ENCODE data around the gene DCXR. TPM values are rescaled to one million over a fixed set of nuclear protein-coding genes. Genes with fewer than 3 reads are reported as not detected.
"Not testable (repeated sequence)": the region's sequence is repeated elsewhere in the genome, so short reads cannot be mapped to it uniquely, and the experiment has no call there.

DCXR gene
- total and polyA plus RNA-seq, 2 donors (not counting 1 experiment from before 2014, with no cell fraction given) = 63.9 to 143 TPM

DNA sequence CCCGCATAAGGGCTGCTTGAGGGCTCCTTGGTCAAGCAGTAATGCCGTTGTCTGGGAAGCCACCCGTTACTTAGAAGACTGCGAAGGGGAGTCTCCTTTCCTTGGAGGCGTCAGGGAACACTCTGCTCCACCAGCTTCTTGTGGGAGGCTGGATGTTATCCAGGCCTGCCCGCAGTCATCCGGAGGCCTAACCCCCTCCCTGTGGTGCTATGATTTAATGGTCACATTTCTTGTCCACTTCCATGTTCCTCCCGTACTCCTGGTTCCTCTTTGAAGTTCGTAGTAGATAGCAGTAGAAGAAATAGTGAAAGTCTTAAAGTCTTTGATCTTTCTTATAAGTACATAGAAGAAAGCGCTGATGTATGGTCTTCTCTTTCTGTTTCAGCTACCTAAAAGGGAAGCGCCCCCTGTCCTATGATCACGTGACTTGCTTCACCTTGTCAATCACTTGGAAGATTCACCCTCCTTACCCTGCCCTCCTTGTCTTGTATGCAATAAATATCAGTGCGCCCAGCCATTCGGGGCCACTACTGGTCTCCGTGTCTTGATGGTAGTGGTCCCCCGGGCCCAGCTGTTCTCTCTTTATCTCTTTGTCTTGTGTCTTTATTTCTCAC is 1.4 kb upstream of the DCXR start:
- H3K4me2 ChIP-seq (replicated peaks; ENCODE audit: low read depth, low read length, poor library complexity, severe bottlenecking); H3K9me3 ChIP-seq (ENCODE audit: control extremely low read depth in 1 of 3, control insufficient read depth in 2 of 3, insufficient read depth in 1 of 3, low read length in 2 of 3); POLR2A ChIA-PET; H3K4me3 ChIP-seq (ENCODE audit: control extremely low read depth in 1 of 5, extremely low read depth in 1 of 5, insufficient read depth in 1 of 5, low read depth in 2 of 5, low read length in 4 of 5); ATAC-seq (ENCODE audit: low read depth); DNase-seq; H3K27me3 ChIP-seq (replicated peaks in 1 of 4; ENCODE audit: control extremely low read depth in 1 of 4, control insufficient read depth in 3 of 4, insufficient read depth in 4 of 4, low read length in 3 of 4); H3K27me3 Mint-ChIP-seq; H3K9me3 Mint-ChIP-seq (ENCODE audit: insufficient read depth); H3K9ac ChIP-seq (ENCODE audit: low read length); H2AFZ ChIP-seq (ENCODE audit: insufficient read depth, low read depth, low read length, poor library complexity, severe bottlenecking); H3K27ac ChIP-seq (ENCODE audit: low read length in 2 of 2); H3K36me3 ChIP-seq (replicated peaks in 1 of 2; ENCODE audit: control extremely low read depth in 1 of 2, control insufficient read depth in 1 of 2, extremely low read depth in 1 of 2, insufficient read depth in 2 of 2, low read length in 1 of 2): not testable (repeated sequence)
- 95% methylated on average over 8 of the region's 16 CpGs for WGBS (ENCODE audit: insufficient coverage)
- peaks cover 18 to 19% of the 10 kb centered on the region in 2 donors for H3K4me1 ChIP-seq (ENCODE audit: control insufficient read depth in 2 of 2, insufficient read depth in 2 of 2, low read length in 2 of 2)
- peaks cover 22% of the 10 kb centered on the region for H3K4me1 Mint-ChIP-seq
- peaks cover 25% of the 10 kb centered on the region for H4K20me1 ChIP-seq (ENCODE audit: control insufficient read depth, insufficient read depth, low read length, poor library complexity, severe bottlenecking)
- peak overlapping the region; percentile 24 for H3K4me3 Mint-ChIP-seq
- CTCF ChIA-PET = interaction anchor here (1.3 to 2.3 kb wide), 4 partner anchors 16 to 116 kb away, joined by 3 to 19 read pairs (median 7); partner anchors contain the start of genes CENPX, FASN and LRRC45
- H3K79me2 ChIP-seq (ENCODE audit: control insufficient read depth, insufficient read depth, low read length) = peaks cover 14% of the 10 kb centered on the region
- intact Hi-C loops (cut with micrococcal nuclease) = loop anchor here (10.0 kb wide), 1 partner anchor 516 kb away; no protein-coding TSS in a partner anchor
- peak overlapping the region; percentile 41 for H3K27ac Mint-ChIP-seq

DNA sequence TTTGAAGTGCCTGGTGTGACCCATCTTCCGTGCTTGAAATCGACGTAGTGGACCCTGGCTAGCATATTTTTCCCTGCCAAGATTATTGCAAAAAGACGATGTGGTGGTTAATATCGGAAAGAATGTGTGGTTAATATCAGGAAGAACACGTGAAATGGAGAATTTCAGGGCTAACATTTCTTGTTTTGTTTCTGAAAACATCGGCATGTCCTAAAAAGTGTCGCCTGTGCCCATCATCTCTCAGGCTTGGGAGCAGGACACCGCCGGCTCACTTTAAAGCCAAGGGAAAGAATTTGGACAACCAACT is 345 bp upstream of the DCXR start:
- intact Hi-C loops (cut with micrococcal nuclease) = loop anchor here (1.0 to 10.0 kb wide), 6 partner anchors 13 to 517 kb away; partner anchors contain the start of genes ASPSCR1, FASN, GPS1 and LRRC45
- Histone ChIP-seq H3K9me3 (ENCODE audit: control extremely low read depth in 1 of 3, control insufficient read depth in 2 of 3, insufficient read depth in 1 of 3, low read length in 2 of 3) (peaks cover 0 to 2% (median 0%) of the 10 kb centered on the region in 3 donors), H3K9ac (ENCODE audit: low read length) (peak overlapping the region; percentile 72), H4K20me1 (ENCODE audit: control insufficient read depth, insufficient read depth, low read length, poor library complexity, severe bottlenecking) (peaks cover 25% of the 10 kb centered on the region), H3K36me3 (replicated peaks in 1 of 2; ENCODE audit: control extremely low read depth in 1 of 2, control insufficient read depth in 1 of 2, extremely low read depth in 1 of 2, insufficient read depth in 2 of 2, low read length in 1 of 2) (no peaks in the 10 kb centered on the region), H3K4me2 (replicated peaks; ENCODE audit: low read depth, low read length, poor library complexity, severe bottlenecking) (peak overlapping the region; percentile 100), H3K79me2 (ENCODE audit: control insufficient read depth, insufficient read depth, low read length) (peaks cover 14% of the 10 kb centered on the region), H3K27me3 (replicated peaks in 1 of 4; ENCODE audit: control extremely low read depth in 1 of 4, control insufficient read depth in 3 of 4, insufficient read depth in 4 of 4, low read length in 3 of 4) (no peaks in the 10 kb centered on the region), H3K4me3 (ENCODE audit: control extremely low read depth in 1 of 5, extremely low read depth in 1 of 5, insufficient read depth in 1 of 5, low read depth in 2 of 5, low read length in 4 of 5) (peak overlapping the region in 4 of 5 experiments; percentile 58 to 76 (median 72)), H2AFZ (ENCODE audit: insufficient read depth, low read depth, low read length, poor library complexity, severe bottlenecking) (peak overlapping the region; percentile 73), H3K4me1 (ENCODE audit: control insufficient read depth in 2 of 2, insufficient read depth in 2 of 2, low read length in 2 of 2) (peaks cover 18 to 19% of the 10 kb centered on the region in 2 donors), H3K27ac (ENCODE audit: low read length in 2 of 2) (peak overlapping the region in 1 of 2 donors; percentile 59)
- POLR2A ChIA-PET = interaction anchor here (0.7 to 1.5 kb wide), 9 partner anchors 9 to 260 kb away, joined by 3 to 13 read pairs (median 4); partner anchors contain the start of genes ASPSCR1, CENPX, DUS1L and FASN
- no peak for DNase-seq
- 4% methylated on average over 10 of the region's 10 CpGs for WGBS (ENCODE audit: insufficient coverage)
- Mint-ChIP-seq H3K4me1 (peaks cover 23% of the 10 kb centered on the region), H3K9me3 (ENCODE audit: insufficient read depth) (no peaks in the 10 kb centered on the region), H3K27me3 (no peaks in the 10 kb centered on the region), H3K27ac (peak overlapping the region; percentile 99), H3K4me3 (peak overlapping the region; percentile 90)
- no peak for ATAC-seq (ENCODE audit: low read depth)
- TF ChIP-seq EZH2 (IDR thresholded peaks at IDR 0.05; ENCODE audit: borderline replicate concordance, insufficient read depth, low read depth, low read length, poor library complexity, severe bottlenecking) = no peak
- TF ChIP-seq, protein P1, sequence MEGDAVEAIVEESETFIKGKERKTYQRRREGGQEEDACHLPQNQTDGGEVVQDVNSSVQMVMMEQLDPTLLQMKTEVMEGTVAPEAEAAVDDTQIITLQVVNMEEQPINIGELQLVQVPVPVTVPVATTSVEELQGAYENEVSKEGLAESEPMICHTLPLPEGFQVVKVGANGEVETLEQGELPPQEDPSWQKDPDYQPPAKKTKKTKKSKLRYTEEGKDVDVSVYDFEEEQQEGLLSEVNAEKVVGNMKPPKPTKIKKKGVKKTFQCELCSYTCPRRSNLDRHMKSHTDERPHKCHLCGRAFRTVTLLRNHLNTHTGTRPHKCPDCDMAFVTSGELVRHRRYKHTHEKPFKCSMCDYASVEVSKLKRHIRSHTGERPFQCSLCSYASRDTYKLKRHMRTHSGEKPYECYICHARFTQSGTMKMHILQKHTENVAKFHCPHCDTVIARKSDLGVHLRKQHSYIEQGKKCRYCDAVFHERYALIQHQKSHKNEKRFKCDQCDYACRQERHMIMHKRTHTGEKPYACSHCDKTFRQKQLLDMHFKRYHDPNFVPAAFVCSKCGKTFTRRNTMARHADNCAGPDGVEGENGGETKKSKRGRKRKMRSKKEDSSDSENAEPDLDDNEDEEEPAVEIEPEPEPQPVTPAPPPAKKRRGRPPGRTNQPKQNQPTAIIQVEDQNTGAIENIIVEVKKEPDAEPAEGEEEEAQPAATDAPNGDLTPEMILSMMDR (IDR thresholded peaks at IDR 0.05) = no peak
- CTCF ChIA-PET = interaction anchor here (0.6 to 2.3 kb wide), 13 partner anchors 9 to 168 kb away, joined by 3 to 19 read pairs (median 4); partner anchors contain the start of genes ASPSCR1, CENPX and LRRC45

All from B cell (primary cell).